Activated T-cell treated with anti-CD3 and anti-CD28 coated beads for 48 hours (primary cell): ENCODE measurements around the gene MMAB.

Experiments
- DNase-seq: peaks from one replicate; pipeline ENCODE4 v3.0.0-alpha.2; 2020; ENCODE audit warnings: low read depth

MMAB gene

DNA sequence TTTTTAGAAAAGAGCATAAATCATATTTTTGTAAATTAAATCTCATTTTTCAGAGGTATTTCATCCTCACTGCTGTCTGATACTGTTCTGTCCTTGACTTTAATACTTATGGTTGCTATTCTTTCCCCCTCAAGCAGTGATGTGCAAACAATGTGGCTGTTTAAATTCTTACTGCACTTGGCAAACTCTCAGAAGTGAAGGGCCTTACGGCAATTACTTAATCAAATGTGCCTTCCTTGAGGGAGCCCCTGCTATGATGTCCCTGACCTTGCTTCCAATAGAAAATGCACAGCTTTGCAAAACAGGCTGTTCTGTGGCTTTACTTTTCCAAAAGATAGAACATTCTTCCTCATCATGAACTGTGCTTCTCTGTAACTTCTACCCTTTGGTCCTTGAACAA, 60.7 kb downstream of the MMAB start:
- no peak for DNase-seq

GRCh38 chr12:109510196-109510595, 63.1 kb downstream of the MMAB start:
- DNase-seq, result no peak

- DNase-seq, result no peak
Observed at GRCh38 chr12:109504068-109504467, 69.2 kb downstream of the MMAB start.
